CD14-positive monocyte (primary cell): ENCODE data around the gene PIP4K2A. TPM values are rescaled to one million over a fixed set of nuclear protein-coding genes. Genes with fewer than 3 reads are reported as not detected.
"Not testable (repeated sequence)": the region's sequence is repeated elsewhere in the genome, so short reads cannot be mapped to it uniquely, and the experiment has no call there.

Source experiments
- DNase-seq, 3 donors: peaks; one replicate each; pipeline ENCODE4 v3.0.0-alpha.2; 2011 to 2022
- H2AFZ ChIP-seq: 2 replicates; pipeline ENCODE4 v1.6.0; 2012; ENCODE audit warnings: mild to moderate bottlenecking, low read depth, low read length, inconsistent platforms; ENCODE audit not compliant: insufficient read depth, poor library complexity, severe bottlenecking
- H3K27ac ChIP-seq, 2 donors: 1 replicate in 1 of 2; 2 replicates in 1 of 2; pipeline ENCODE4 v1.5.1; 2012 to 2013; ENCODE audit warnings: low read length in 2 of 2, control low read depth in 1 of 2, inconsistent platforms in 1 of 2, low read depth in 1 of 2, mild to moderate bottlenecking in 1 of 2
- H3K27me3 ChIP-seq, 2 donors: one replicate each; pipeline versions ENCODE4 v1.6.0 to v1.6.1; 2011 to 2013; ENCODE audit warnings: low read length in 2 of 2; ENCODE audit not compliant: control insufficient read depth in 2 of 2, insufficient read depth in 2 of 2
- H3K36me3 ChIP-seq, 2 donors: replicated peaks in 1 of 2; 1 replicate in 1 of 2; 2 replicates in 1 of 2; pipeline versions ENCODE4 v1.5.1 to v1.6.1; 2012 to 2013; ENCODE audit warnings: low read length in 2 of 2, control low read depth in 1 of 2, inconsistent platforms in 1 of 2, mild to moderate bottlenecking in 1 of 2; ENCODE audit not compliant: insufficient read depth in 2 of 2, control insufficient read depth in 1 of 2
- H3K4me1 ChIP-seq, 2 donors: 1 replicate in 1 of 2; 2 replicates in 1 of 2; pipeline versions ENCODE4 v1.5.1 to v1.6.1; 2012 to 2013; ENCODE audit warnings: low read length in 2 of 2, control low read depth in 1 of 2, inconsistent platforms in 1 of 2, mild to moderate bottlenecking in 1 of 2, moderate library complexity in 1 of 2; ENCODE audit not compliant: insufficient read depth in 2 of 2, control insufficient read depth in 1 of 2
- H3K4me2 ChIP-seq: replicated peaks from 2 replicates; pipeline ENCODE3; 2012; ENCODE audit warnings: low read length, moderate library complexity, mild to moderate bottlenecking; ENCODE audit not compliant: poor library complexity, severe bottlenecking; ENCODE audit errors: extremely low read depth
- H3K4me3 ChIP-seq, 3 experiments: fragments of 200-600 bp in 1 of 3; sonication (generic) in 1 of 3; replicated peaks in 1 of 3; 1 replicate in 2 of 3; 2 replicates in 1 of 3; pipeline ENCODE4 v1.5.1; 2011 to 2013; ENCODE audit warnings: low read length in 3 of 3, mild to moderate bottlenecking in 3 of 3, control low read depth in 2 of 3, low read depth in 2 of 3, inconsistent platforms in 1 of 3, moderate library complexity in 1 of 3
- H3K79me2 ChIP-seq: 2 replicates; pipeline ENCODE4 v1.6.0; 2012; ENCODE audit warnings: mild to moderate bottlenecking, control low read depth, inconsistent platforms, low read length, moderate library complexity; ENCODE audit not compliant: insufficient read depth
- H3K9ac ChIP-seq: 2 replicates; pipeline ENCODE4 v1.6.0; 2017; ENCODE audit warnings: low read length, mild to moderate bottlenecking; ENCODE audit not compliant: insufficient read depth, poor library complexity, severe bottlenecking
- H3K9me3 ChIP-seq, 2 donors: replicated peaks in 1 of 2; 1 replicate in 1 of 2; 2 replicates in 1 of 2; pipeline versions ENCODE4 v1.5.1 to v1.6.1; 2012 to 2013; ENCODE audit warnings: low read length in 2 of 2, control low read depth in 1 of 2; ENCODE audit not compliant: control insufficient read depth in 1 of 2, insufficient read depth in 1 of 2
- H4K20me1 ChIP-seq: 2 replicates; pipeline ENCODE4 v1.6.0; 2012; ENCODE audit warnings: mild to moderate bottlenecking, low read length, control low read depth, moderate library complexity; ENCODE audit not compliant: insufficient read depth
- H3K27ac Mint-ChIP-seq, 7 donors: one replicate each; pipeline ENCODE4 v1.8.0; 2020; ENCODE audit warnings: mild to moderate bottlenecking in 7 of 7, mixed read lengths in 7 of 7, moderate library complexity in 6 of 7, inconsistent platforms in 2 of 7
- H3K27me3 Mint-ChIP-seq, 3 donors: one replicate each; pipeline ENCODE4 v1.8.0; 2021 to 2022; ENCODE audit warnings: low read depth in 3 of 3, mild to moderate bottlenecking in 3 of 3, mixed read lengths in 3 of 3, moderate library complexity in 3 of 3, inconsistent platforms in 1 of 3
- H3K36me3 Mint-ChIP-seq, 2 donors: one replicate each; pipeline ENCODE4 v1.8.0; 2020; ENCODE audit warnings: mixed read lengths in 2 of 2, inconsistent platforms in 1 of 2, mild to moderate bottlenecking in 1 of 2
- H3K4me1 Mint-ChIP-seq: one replicate; pipeline ENCODE4 v1.8.0; 2020; ENCODE audit warnings: mild to moderate bottlenecking, mixed read lengths
- H3K4me3 Mint-ChIP-seq, 2 donors: one replicate each; pipeline ENCODE4 v1.8.0; 2020; ENCODE audit warnings: mild to moderate bottlenecking in 2 of 2, mixed read lengths in 2 of 2, moderate library complexity in 1 of 2
- H3K9me3 Mint-ChIP-seq, 7 donors: one replicate each; pipeline ENCODE4 v1.8.0; 2020 to 2022; ENCODE audit warnings: mixed read lengths in 7 of 7, mild to moderate bottlenecking in 6 of 7, moderate library complexity in 6 of 7, inconsistent platforms in 2 of 7
- WGBS: methylation state at CpG from one replicate; pipeline ENCODE4 v1.1.5; 2013; ENCODE audit warnings: missing lambda C conversion rate; ENCODE audit not compliant: insufficient coverage; 5-methylcytosine and 5-hydroxymethylcytosine counted together
- intact Hi-C, 2 donors: fragments of 100-400 bp; cut with micrococcal nuclease; formaldehyde crosslinking; loops; one replicate each; pipeline versions ENCODE4 v1.15.0 to v1.15.1; 2023
- polyA plus RNA-seq, 3 donors: library from polyadenylated mRNA; depleted of rRNA in 1 of 3; unstranded in 2 of 3; stranded (reverse) in 1 of 3; fragments of 300-500 nt in 2 of 3; fragments of >200 nt in 1 of 3; fragmentation: Illumina TruSeq in 2 of 3; gene quantifications; 1 replicate in 2 of 3; 2 replicates in 1 of 3; pipeline ENCODE4 v1.2.3, GENCODE V29; 2012 to 2021
- TF ChIP-seq, protein P1 (sequence below): fragments of 200-600 bp; IDR thresholded peaks from one replicate; pipeline ENCODE4 v1.8.0; 2022; ENCODE audit warnings: antibody characterized with exemption, mild to moderate bottlenecking

Gene PIP4K2A
- polyA plus RNA-seq, 3 donors: 9.7 to 33.7 (median 16.6) TPM

DNA sequence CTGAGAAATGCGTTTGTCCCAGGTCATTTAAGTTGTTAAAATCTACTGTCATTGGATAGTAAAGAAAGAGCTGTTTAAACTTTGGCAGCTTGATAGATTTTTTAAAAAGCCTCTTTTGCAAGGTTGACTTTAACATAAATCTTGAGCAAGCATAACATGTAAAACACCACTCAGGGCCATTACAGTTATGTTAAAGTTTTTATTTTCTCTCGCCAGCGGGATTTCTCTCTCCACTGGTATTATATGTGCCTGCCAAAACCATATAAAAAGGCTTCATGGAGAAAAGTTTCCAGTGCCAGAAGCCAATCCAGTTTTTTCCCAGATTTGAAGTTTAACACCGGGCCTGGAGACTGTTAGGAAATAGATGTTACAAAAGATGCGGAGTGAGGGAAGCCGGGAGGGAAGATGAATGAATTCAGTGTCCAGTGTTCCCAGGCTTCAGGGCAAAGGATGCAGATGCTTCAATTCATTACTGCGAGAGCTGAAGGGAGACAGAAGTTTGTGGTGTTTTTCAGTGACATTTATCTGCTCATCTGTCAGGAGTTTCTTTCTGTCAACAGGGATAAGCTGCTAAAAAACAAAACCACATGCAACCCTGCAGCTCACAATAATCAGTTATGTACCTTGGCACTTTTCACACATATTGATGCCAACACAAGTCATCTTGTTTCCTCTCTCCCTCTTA is 213.6 kb downstream of the PIP4K2A start:
- no peak overlapping the region for H3K4me3 Mint-ChIP-seq

DNA sequence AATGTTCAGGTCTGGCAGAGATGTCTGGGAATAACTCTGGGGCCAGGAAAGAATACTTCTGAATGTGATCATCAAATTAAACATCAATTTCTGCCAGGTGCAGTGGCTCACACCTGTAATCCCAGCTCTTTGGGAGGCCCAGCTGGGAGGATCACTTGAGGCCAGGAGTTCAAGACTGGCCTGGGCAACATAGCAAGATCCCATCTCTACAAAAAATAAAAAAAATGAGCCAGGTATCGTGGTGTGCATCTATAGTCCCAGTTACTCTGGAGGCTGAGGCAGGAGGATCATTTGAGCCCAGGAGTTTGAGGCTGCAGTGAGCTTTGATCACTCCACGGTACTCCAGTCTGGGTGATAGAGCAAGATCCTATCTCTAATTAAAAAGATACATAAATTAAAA is 214.4 kb downstream of the PIP4K2A start:
- H3K27me3 ChIP-seq, H3K36me3 Mint-ChIP-seq, H3K36me3 ChIP-seq, H3K4me3 Mint-ChIP-seq, H3K27me3 Mint-ChIP-seq, H3K4me2 ChIP-seq, H3K4me1 Mint-ChIP-seq, H3K79me2 ChIP-seq, H3K4me3 ChIP-seq, H3K4me1 ChIP-seq, H3K9me3 Mint-ChIP-seq, H4K20me1 ChIP-seq, H3K9ac ChIP-seq, H3K27ac ChIP-seq, H3K9me3 ChIP-seq, DNase-seq, H3K27ac Mint-ChIP-seq, intact Hi-C loops, H2AFZ ChIP-seq: not testable (repeated sequence)
- no CpG with 5 or more reads among the region's 2 CpGs for whole genome bisulfite sequencing

More for the DNA sequence above, 213.6 kb downstream of the PIP4K2A start:
- Mint-ChIP-seq H3K27me3 (peaks cover 3 to 9% (median 5%) of the 10 kb centered on the region in 3 donors), H3K9me3 (peaks cover 0 to 5% (median 0%) of the 10 kb centered on the region in 7 donors), H3K36me3 (no peaks in the 10 kb centered on the region), H3K4me1 (no peaks in the 10 kb centered on the region), H3K27ac (no peak overlapping the region)
- TF ChIP-seq, protein P1, sequence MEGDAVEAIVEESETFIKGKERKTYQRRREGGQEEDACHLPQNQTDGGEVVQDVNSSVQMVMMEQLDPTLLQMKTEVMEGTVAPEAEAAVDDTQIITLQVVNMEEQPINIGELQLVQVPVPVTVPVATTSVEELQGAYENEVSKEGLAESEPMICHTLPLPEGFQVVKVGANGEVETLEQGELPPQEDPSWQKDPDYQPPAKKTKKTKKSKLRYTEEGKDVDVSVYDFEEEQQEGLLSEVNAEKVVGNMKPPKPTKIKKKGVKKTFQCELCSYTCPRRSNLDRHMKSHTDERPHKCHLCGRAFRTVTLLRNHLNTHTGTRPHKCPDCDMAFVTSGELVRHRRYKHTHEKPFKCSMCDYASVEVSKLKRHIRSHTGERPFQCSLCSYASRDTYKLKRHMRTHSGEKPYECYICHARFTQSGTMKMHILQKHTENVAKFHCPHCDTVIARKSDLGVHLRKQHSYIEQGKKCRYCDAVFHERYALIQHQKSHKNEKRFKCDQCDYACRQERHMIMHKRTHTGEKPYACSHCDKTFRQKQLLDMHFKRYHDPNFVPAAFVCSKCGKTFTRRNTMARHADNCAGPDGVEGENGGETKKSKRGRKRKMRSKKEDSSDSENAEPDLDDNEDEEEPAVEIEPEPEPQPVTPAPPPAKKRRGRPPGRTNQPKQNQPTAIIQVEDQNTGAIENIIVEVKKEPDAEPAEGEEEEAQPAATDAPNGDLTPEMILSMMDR: no peak
- Histone ChIP-seq H3K4me1 (no peaks in the 10 kb centered on the region), H3K27me3 (no peaks in the 10 kb centered on the region), H3K9me3 (no peaks in the 10 kb centered on the region), H3K4me3 (no peak overlapping the region), H4K20me1 (no peaks in the 10 kb centered on the region), H3K4me2 (no peak overlapping the region), H3K36me3 (no peaks in the 10 kb centered on the region), H3K79me2 (no peaks in the 10 kb centered on the region), H3K27ac (no peak overlapping the region), H2AFZ (no peak overlapping the region), H3K9ac (no peak overlapping the region)
- intact Hi-C loops: no loop called here
- WGBS: 89% methylated on average over 4 of the region's 7 CpGs
- no peak for DNase-seq
